GM18951 (cell line): ENCODE measurements around the gene NMNAT2.

Source experiments
- POLR2A ChIP-seq: IDR thresholded peaks from 4 replicates; pipeline ENCODE4 v1.6.1; 2011; ENCODE audit warnings: mild to moderate bottlenecking; ENCODE audit not compliant: insufficient read length, insufficient read depth; ENCODE audit errors: extremely low read depth
- in situ Hi-C: fragments of 300-500 bp; cut with MboI; formaldehyde crosslinking; loops from one replicate; pipeline ENCODE4 v1.12.0; 2022; ENCODE audit warnings: low sequenced_read_pairs, mixed read lengths, inconsistent platforms; ENCODE audit not compliant: unreplicated experiment

The NMNAT2 gene

DNA sequence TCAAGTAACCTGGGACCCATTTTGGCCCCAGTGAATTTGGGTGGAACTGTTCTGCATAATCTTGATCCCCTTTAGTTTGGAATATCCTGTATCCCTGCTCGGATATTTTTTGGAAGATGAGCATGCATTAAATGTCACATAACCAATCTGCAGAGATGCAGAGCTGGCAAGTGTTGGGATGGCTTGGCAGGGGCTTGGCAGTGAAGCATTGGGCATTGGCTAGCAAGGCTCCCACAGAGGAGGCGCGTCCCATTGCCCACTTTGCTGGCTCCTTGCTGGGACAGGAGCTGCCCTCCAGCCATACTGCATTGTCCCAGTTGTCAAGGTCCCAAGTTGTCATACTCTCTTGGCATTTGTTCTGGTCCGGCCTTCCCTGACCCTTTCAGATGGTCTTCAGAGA is 202.2 kb downstream of the NMNAT2 start:
- in situ Hi-C loops = no loop called here
- no peak for TF ChIP-seq POLR2A

DNA sequence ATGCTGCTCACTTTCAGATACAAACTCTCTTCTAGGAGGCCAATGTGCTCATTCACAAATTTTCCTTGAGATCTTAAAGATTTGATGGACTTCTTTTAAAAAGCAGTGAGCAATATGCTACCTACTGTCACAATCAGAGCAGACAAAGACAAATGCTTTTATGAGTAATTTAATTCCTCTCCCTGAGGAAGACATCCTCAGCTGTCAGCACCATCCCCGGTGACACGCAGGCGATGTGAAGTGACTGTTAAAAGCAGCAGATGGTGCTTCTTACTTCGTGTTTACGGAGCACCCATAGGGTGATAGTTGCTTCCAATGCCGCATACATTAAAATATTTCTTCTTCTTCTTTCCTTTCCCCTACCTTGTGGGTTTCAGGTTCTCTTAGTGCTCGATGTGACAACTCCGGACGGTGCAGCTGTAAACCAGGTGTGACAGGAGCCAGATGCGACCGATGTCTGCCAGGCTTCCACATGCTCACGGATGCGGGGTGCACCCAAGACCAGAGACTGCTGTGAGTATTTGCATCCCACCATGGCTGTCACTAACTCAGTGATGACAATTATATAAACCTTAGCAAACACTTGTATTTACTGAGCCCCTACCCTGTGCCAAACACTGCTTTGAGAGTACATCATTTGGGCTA is 203.0 kb downstream of the NMNAT2 start:
- TF ChIP-seq POLR2A = no peak
- in situ Hi-C loops = no loop called here

DNA sequence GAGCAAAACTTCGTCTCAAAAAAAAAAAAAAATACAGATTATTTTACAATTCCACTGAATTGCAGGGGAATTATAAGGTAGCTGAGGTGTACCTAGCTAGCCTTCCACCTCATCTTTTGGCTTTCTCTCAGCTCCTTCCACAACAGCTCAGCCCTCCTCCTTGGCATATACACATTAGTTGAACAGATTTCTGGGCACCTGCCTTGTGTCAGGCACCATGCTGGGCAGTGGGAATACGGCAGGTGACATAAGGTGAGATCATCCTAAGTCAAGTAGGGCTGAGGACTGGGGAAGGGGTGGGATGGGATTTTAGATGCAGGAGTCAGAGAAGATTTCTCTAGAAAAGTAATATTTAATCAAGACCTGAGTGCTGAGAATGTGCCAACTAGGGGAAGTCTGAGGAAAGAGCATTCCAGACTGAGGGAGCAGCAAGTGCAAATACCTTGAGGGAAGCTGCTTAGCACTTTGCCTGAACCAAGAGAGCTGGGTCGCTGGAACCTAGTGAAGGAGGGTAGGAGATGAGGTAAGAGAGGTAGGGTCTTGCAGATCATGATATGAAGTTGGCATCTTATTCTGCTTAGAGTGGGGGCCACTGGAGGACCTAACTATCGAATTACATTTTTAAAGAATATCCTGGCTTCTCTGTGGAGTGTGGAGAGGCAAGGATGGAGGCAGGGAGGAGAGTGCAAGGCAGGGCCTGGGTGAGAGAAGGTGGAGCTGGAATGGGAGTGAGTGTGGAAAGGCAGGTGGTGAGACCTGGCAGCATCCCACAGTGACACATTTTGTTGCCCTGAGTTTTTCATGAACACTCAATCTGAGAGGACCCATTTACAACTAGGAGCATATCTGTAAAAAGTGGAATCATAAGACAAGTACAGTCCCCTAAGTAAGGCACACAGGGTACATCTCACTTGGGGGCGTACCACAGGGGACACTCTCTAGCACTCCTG is 203.9 kb downstream of the NMNAT2 start:
- no peak for TF ChIP-seq POLR2A
- in situ Hi-C loops = no loop called here

GRCh38 chr1:183212870-183213269 is 205.3 kb downstream of the NMNAT2 start:
- TF ChIP-seq POLR2A = no peak
- in situ Hi-C loops = no loop called here

- in situ Hi-C loops = no loop called here
- no peak for TF ChIP-seq POLR2A
These were observed 207.5 kb downstream of the NMNAT2 start for GRCh38 chr1:183210681-183211080.

GRCh38 chr1:183209533-183210158 is 208.5 kb downstream of the NMNAT2 start:
- TF ChIP-seq POLR2A = no peak

DNA sequence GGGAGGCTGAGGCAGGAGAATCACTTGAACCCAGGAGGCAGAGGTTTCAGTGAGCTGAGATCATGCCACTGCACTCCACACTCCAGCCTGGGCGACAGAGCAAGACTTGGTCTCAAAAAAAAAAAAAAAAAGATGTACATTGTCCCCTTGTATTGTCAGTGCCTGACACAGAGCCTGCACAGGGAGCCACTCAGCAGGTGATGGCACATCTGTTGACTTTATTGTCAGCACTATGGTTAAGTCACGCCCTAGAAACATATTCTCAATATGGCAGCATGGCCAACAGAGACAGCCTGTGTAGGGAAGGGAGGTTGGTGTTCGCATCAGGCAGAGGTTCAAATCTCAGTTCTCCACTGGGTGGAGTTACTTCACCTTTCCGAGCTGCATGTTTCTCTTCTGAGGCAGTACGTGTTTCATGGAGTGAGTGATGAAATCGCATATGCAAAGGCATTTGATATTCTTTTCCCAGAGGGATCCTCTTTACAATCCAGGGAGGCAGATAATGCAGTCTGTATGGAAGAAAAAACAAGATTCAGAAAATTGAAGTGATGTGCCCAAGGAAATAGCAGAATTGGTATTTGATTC is 211.6 kb downstream of the NMNAT2 start:
- TF ChIP-seq POLR2A = no peak

More at GRCh38 chr1:183209533-183210158, 208.5 kb downstream of the NMNAT2 start:
- in situ Hi-C loops = no loop called here

DNA sequence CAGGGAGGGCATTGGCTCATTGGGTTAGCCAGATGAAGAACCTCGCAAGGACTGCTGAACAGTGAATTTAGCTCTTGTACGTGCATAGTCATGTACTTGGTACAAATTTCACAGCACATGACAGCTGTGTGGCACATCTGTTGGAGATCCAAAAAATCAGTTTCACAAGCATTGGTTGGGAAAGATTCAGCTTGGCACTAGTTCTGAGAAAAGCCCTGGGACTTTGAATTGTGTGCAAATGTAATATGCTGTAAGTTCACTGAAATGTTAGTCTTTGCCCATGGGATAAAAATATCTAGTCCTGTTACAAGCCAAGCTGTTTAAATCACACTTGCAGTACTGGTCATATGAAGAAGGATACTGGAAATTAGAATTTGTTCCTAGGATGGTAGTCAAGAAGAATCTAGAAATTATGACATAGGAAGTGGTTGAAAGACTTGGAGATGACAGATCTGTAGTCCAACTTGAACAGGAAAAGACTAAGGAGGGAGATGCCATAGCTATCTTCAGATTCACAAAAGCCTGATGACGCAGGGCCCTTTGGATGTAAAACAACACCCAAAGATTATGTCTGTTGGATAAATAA is 212.9 kb downstream of the NMNAT2 start:
- in situ Hi-C loops = no loop called here

More for the DNA sequence above, 211.6 kb downstream of the NMNAT2 start:
- in situ Hi-C loops = no loop called here

GRCh38 chr1:183203094-183203493 is 215.1 kb downstream of the NMNAT2 start:
- in situ Hi-C loops = no loop called here
- TF ChIP-seq POLR2A = no peak

More for the DNA sequence above, 212.9 kb downstream of the NMNAT2 start:
- TF ChIP-seq POLR2A = no peak

GRCh38 chr1:183200451-183200850 is 217.7 kb downstream of the NMNAT2 start:
- in situ Hi-C loops = no loop called here
- TF ChIP-seq POLR2A = no peak

DNA sequence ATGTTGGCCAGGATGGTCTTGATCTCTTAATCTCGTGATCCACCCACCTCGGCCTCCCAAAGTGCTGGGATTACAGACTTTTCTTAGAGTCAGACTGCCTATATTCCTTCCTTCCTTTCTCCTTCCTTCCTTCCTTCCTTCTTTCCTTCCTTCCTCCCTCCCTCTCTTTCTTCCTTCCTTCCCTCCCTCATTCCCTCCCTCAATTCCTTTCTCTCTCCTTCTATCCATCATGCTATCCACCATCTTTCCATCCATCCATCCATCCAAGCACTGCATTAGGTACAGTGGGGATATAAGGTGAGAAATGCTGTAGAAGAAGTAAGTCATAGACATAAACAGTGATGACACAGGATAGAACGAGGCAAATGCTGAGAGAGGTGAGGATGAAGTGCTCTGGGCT is 218.9 kb downstream of the NMNAT2 start:
- in situ Hi-C loops = no loop called here
- no peak for TF ChIP-seq POLR2A

- in situ Hi-C loops = no loop called here
- no peak for TF ChIP-seq POLR2A
These were observed 219.7 kb downstream of the NMNAT2 start for GRCh38 chr1:183198463-183198862.
